GM19193 (cell line): ENCODE data around the gene PURA.

Experiments
- POLR2A ChIP-seq: IDR thresholded peaks from 4 replicates; pipeline ENCODE4 v1.6.1; 2011; ENCODE audit not compliant: insufficient read depth, insufficient read length; ENCODE audit errors: extremely low read depth

Gene PURA

GRCh38 chr5:140106805-140107311 is 7.1 kb upstream of the PURA start:
- no peak for TF ChIP-seq POLR2A

- peak; percentile 87 for TF ChIP-seq POLR2A
Observed at GRCh38 chr5:140107312-140108092, 6.4 kb upstream of the PURA start.

- TF ChIP-seq POLR2A = no peak
Observed at GRCh38 chr5:140108093-140109017, 5.6 kb upstream of the PURA start.

GRCh38 chr5:140109018-140109758 is 4.7 kb upstream of the PURA start:
- no peak for TF ChIP-seq POLR2A

- no peak for TF ChIP-seq POLR2A
Observed at GRCh38 chr5:140109759-140110645, 3.9 kb upstream of the PURA start.

- no peak for TF ChIP-seq POLR2A
Observed at GRCh38 chr5:140110646-140110957, 3.3 kb upstream of the PURA start.

GRCh38 chr5:140111011-140111858 is 2.7 kb upstream of the PURA start:
- TF ChIP-seq POLR2A = no peak

- TF ChIP-seq POLR2A = no peak
Observed at GRCh38 chr5:140111859-140112551, 1.9 kb upstream of the PURA start.

- TF ChIP-seq POLR2A = no peak
Observed at GRCh38 chr5:140112685-140113179, 1.2 kb upstream of the PURA start.

- no peak for TF ChIP-seq POLR2A
Observed at GRCh38 chr5:140113180-140113698, 670 bp upstream of the PURA start.

- peak; percentile 20 for TF ChIP-seq POLR2A
Observed at GRCh38 chr5:140114341-140115185, 654 bp downstream of the PURA start.
